Astrocyte (in vitro differentiated cells and primary cell): Measurements from ENCODE around the gene ACOT6. TPM values are rescaled to one million over a fixed set of nuclear protein-coding genes. Genes with fewer than 3 reads are reported as not detected.

Experiments
- DNase-seq: peaks from one replicate; pipeline ENCODE4 v3.0.0-alpha.2; 2010; ENCODE audit warnings: low read depth
- FAIRE-seq: peaks from 2 replicates; lab custom pipeline; 2011; peaks lifted over from hg19 to GRCh38; lab: Jason Lieb, UNC
- H2AFZ ChIP-seq: 2 replicates; pipeline ENCODE4 v1.6.0; 2012; ENCODE audit warnings: low read depth, low read length, inconsistent platforms
- H3K27ac ChIP-seq: 2 replicates; pipeline ENCODE4 v1.5.1; 2011; ENCODE audit warnings: low read depth, low read length, inconsistent platforms
- H3K27me3 ChIP-seq: 2 replicates; pipeline ENCODE4 v1.6.0; 2011; ENCODE audit warnings: low read length, inconsistent platforms; ENCODE audit not compliant: insufficient read depth
- H3K36me3 ChIP-seq: 2 replicates; pipeline ENCODE4 v1.5.1; 2011; ENCODE audit warnings: low read length, inconsistent platforms; ENCODE audit not compliant: insufficient read depth
- H3K4me1 ChIP-seq: 2 replicates; pipeline ENCODE4 v1.5.1; 2011; ENCODE audit warnings: low read length, inconsistent platforms; ENCODE audit not compliant: insufficient read depth
- H3K4me2 ChIP-seq: 2 replicates; pipeline ENCODE4 v1.6.0; 2012; ENCODE audit warnings: low read length, inconsistent platforms
- H3K4me3 ChIP-seq: 2 replicates; pipeline ENCODE4 v1.5.1; 2011; ENCODE audit warnings: low read depth, mild to moderate bottlenecking, low read length, inconsistent platforms; ENCODE audit not compliant: insufficient read depth
- H3K79me2 ChIP-seq: 2 replicates; pipeline ENCODE4 v1.6.0; 2012; ENCODE audit warnings: mild to moderate bottlenecking, low read length, inconsistent platforms; ENCODE audit not compliant: insufficient read depth
- H3K9ac ChIP-seq: 2 replicates; pipeline ENCODE4 v1.6.0; 2012; ENCODE audit warnings: mild to moderate bottlenecking, low read length, inconsistent platforms
- H3K9me3 ChIP-seq: 2 replicates; pipeline ENCODE4 v1.5.1; 2012; ENCODE audit warnings: low read depth, mild to moderate bottlenecking, low read length, inconsistent platforms; ENCODE audit not compliant: insufficient read depth
- H4K20me1 ChIP-seq: 2 replicates; pipeline ENCODE4 v1.6.0; 2012; ENCODE audit warnings: low read length, inconsistent platforms; ENCODE audit not compliant: insufficient read depth
- H3K27ac Mint-ChIP-seq: one replicate; pipeline ENCODE4 v1.8.0; 2021; ENCODE audit warnings: mild to moderate bottlenecking, mixed read lengths; ENCODE audit not compliant: unreplicated experiment
- H3K27me3 Mint-ChIP-seq: one replicate; pipeline ENCODE4 v1.8.0; 2021; ENCODE audit warnings: low read depth, mixed read lengths; ENCODE audit not compliant: unreplicated experiment
- H3K36me3 Mint-ChIP-seq: one replicate; pipeline ENCODE4 v1.8.0; 2021; ENCODE audit warnings: low read depth, mixed read lengths; ENCODE audit not compliant: unreplicated experiment
- H3K4me1 Mint-ChIP-seq: one replicate; pipeline ENCODE4 v1.8.0; 2021; ENCODE audit warnings: low read depth, mixed read lengths; ENCODE audit not compliant: unreplicated experiment
- H3K4me3 Mint-ChIP-seq: one replicate; pipeline ENCODE4 v1.8.0; 2021; ENCODE audit warnings: mild to moderate bottlenecking, moderate library complexity, mixed read lengths; ENCODE audit not compliant: unreplicated experiment
- H3K9me3 Mint-ChIP-seq: one replicate; pipeline ENCODE4 v1.8.0; 2021; ENCODE audit warnings: mild to moderate bottlenecking, mixed read lengths; ENCODE audit not compliant: unreplicated experiment
- EZH2 ChIP-seq: IDR thresholded peaks from 2 replicates; pipeline ENCODE4 v1.6.1; 2012; ENCODE audit warnings: mild to moderate bottlenecking, low read length, inconsistent platforms; ENCODE audit not compliant: insufficient read depth
- total RNA-seq: library from RNA; stranded (reverse); gene quantifications from 2 replicates; pipeline ENCODE4 v1.2.1, GENCODE V29; 2021
- TF ChIP-seq, protein P1 (sequence below): IDR thresholded peaks from 2 replicates; pipeline ENCODE4 v1.5.1; 2011; ENCODE audit warnings: low read depth, mild to moderate bottlenecking, inconsistent platforms, low read length, moderate library complexity; ENCODE audit not compliant: insufficient read depth

Gene ACOT6
- total RNA-seq, 1 donor from 2014 or later, result not detected

DNA sequence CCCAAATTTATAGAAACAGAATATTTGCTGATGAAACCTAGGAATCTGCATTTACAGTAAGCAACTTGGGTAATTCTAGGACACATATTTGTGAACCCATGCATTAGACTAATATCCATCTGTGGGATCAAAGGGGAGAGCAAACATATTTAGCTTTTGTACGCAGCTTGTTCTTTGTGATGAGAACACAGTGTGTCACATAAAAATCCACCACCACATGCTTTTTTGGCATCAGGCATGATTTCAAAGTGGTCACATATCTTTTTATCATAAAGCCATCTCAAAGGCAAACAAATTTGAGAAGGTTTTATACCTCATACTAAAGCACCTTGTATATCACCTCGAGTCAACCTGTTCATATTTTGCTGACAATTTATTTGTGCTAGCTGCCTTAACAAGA is 48.2 kb downstream of the ACOT6 start:
- FAIRE-seq (no peak), DNase-seq (no peak)
- Histone ChIP-seq H3K9ac (no peak overlapping the region), H3K4me1 (peaks cover 11% of the 10 kb centered on the region), H3K9me3 (no peaks in the 10 kb centered on the region), H3K4me3 (no peak overlapping the region), H3K27ac (no peak overlapping the region), H2AFZ (no peak overlapping the region), H3K4me2 (no peak overlapping the region), H3K36me3 (peaks cover 9% of the 10 kb centered on the region), H3K27me3 (no peaks in the 10 kb centered on the region), H4K20me1 (no peaks in the 10 kb centered on the region), H3K79me2 (no peaks in the 10 kb centered on the region)
- Mint-ChIP-seq H3K27me3 (no peaks in the 10 kb centered on the region), H3K4me1 (peaks cover 21% of the 10 kb centered on the region), H3K36me3 (peaks cover 4% of the 10 kb centered on the region), H3K4me3 (no peak overlapping the region), H3K27ac (no peak overlapping the region), H3K9me3 (no peaks in the 10 kb centered on the region)
- TF ChIP-seq, protein P1, sequence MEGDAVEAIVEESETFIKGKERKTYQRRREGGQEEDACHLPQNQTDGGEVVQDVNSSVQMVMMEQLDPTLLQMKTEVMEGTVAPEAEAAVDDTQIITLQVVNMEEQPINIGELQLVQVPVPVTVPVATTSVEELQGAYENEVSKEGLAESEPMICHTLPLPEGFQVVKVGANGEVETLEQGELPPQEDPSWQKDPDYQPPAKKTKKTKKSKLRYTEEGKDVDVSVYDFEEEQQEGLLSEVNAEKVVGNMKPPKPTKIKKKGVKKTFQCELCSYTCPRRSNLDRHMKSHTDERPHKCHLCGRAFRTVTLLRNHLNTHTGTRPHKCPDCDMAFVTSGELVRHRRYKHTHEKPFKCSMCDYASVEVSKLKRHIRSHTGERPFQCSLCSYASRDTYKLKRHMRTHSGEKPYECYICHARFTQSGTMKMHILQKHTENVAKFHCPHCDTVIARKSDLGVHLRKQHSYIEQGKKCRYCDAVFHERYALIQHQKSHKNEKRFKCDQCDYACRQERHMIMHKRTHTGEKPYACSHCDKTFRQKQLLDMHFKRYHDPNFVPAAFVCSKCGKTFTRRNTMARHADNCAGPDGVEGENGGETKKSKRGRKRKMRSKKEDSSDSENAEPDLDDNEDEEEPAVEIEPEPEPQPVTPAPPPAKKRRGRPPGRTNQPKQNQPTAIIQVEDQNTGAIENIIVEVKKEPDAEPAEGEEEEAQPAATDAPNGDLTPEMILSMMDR, result no peak
- no peak for TF ChIP-seq EZH2

DNA sequence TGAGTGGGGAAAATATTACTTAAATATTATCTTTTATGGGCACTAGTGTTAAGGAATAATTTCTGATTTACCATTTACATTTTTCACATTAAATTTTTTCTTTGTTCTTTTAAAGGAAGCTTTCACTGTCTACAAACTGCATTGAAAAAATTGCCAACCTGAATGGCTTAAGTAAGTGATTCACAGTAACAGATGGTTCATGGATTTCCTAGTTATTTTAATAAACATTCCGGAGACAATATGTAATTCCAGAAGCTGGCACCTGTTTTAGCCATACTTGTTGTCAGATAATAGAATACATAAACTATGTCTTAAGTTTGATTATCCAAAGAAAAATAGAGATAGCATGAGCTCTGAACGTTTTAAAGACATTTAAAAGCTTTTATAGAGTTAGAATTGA is 49.6 kb downstream of the ACOT6 start:
- Histone ChIP-seq H3K4me3 (no peak overlapping the region), H2AFZ (no peak overlapping the region), H3K4me2 (no peak overlapping the region), H3K27ac (peak overlapping the region; percentile 30), H3K27me3 (no peaks in the 10 kb centered on the region), H3K4me1 (peaks cover 11% of the 10 kb centered on the region), H3K36me3 (peaks cover 7% of the 10 kb centered on the region), H4K20me1 (no peaks in the 10 kb centered on the region), H3K79me2 (no peaks in the 10 kb centered on the region), H3K9ac (no peak overlapping the region), H3K9me3 (no peaks in the 10 kb centered on the region)
- Mint-ChIP-seq H3K27me3 (no peaks in the 10 kb centered on the region), H3K4me1 (peaks cover 21% of the 10 kb centered on the region), H3K36me3 (peaks cover 4% of the 10 kb centered on the region), H3K27ac (no peak overlapping the region), H3K4me3 (no peak overlapping the region), H3K9me3 (no peaks in the 10 kb centered on the region)
- FAIRE-seq, result no peak
- TF ChIP-seq, protein P1, result no peak
- no peak for TF ChIP-seq EZH2
- DNase-seq, result peak; percentile 55

DNA sequence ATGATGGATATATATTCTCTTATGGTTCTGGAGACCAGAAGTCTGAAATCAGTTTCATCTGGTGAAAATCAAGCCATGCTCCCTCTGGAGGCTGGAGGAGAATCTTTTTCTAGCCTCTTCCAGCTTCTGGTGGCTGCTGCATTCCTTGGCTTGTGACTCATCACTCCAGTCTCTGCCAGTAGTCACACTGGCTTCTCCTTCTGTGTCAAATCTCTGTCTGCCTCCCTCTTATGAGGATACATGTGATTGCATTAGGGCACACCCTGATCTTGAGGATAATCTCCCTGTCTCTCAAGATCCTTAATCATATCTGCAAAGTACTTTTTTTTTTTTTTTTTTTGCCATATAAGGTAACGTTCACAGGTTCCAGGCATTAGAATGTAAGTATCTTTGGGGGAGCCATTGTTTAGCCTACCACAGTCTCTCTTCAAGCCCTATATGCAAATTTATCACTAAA is 50.2 kb downstream of the ACOT6 start:
- H3K4me1 Mint-ChIP-seq, result peaks cover 21% of the 10 kb centered on the region
- Histone ChIP-seq H4K20me1 (no peaks in the 10 kb centered on the region), H3K27me3 (no peaks in the 10 kb centered on the region), H3K4me3 (no peak overlapping the region), H2AFZ (no peak overlapping the region), H3K27ac (peak overlapping the region; percentile 39), H3K4me2 (peak overlapping the region; percentile 15), H3K4me1 (peaks cover 11% of the 10 kb centered on the region), H3K9ac (no peak overlapping the region), H3K36me3 (peaks cover 7% of the 10 kb centered on the region), H3K79me2 (no peaks in the 10 kb centered on the region), H3K9me3 (no peaks in the 10 kb centered on the region)
- H3K36me3 Mint-ChIP-seq, result peaks cover 2% of the 10 kb centered on the region
- TF ChIP-seq, protein P1, result peak; percentile 73
- TF ChIP-seq EZH2, result no peak
- peak overlapping the region; percentile 43 for H3K4me3 Mint-ChIP-seq
- DNase-seq (peak; percentile 93), FAIRE-seq (peak; percentile 99)
- peak overlapping the region; percentile 79 for H3K27ac Mint-ChIP-seq
- H3K9me3 Mint-ChIP-seq, result no peaks in the 10 kb centered on the region
- H3K27me3 Mint-ChIP-seq, result no peaks in the 10 kb centered on the region
